GM15510 (cell line): Measurements from ENCODE around the gene RNF123.

Experiments used
- POLR2A ChIP-seq: IDR thresholded peaks from 3 replicates; pipeline ENCODE4 v1.6.1; 2011; ENCODE audit warnings: borderline replicate concordance; ENCODE audit not compliant: insufficient read length; ENCODE audit errors: extremely low read depth

The RNF123 gene

DNA sequence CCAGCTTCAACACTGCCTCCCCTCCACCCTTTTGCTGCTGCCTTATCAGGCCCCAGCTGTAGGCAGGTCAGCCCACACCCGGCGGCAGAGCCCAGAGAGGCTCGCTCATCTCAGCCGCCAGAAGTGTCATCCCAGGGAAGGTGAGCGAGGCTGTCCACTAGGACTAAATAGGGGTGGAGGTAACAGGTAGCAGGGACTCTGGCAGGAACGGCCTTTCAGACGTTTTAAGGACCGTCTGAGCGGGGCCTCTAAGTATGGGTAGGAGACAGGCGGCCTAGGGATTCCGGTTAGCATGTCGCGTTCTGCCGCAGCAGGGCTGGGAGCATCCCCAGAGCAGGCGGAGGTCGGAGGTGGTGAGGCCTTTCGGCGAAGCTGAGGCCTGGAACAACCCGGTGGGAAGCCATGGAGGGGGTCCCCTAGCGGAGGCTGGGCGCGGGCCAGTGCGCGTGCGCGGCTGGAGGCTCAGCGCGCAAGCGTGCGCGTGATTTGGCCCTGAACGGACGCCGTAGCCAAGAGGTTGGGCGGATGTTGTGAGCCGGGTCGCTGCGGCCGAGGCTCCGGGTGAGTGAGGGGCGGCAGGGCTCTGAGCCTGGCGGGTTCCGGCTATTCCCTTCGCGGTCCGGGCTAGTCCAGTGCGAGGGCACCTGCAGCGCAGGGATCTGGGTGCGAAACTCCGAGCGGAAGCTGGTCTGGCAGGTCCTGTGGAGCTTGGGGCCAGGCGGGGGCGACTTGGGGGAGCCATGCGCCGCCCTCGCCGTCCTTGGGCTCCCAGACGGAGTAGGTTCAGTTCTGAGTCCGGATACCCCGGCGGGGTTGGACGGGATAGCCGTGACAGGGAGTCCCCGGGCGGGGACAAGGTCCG lies at the start of gene RNF123, which contains the start of gene MST1:
Gene RNF123 (plus strand): TSS at position 512 of the 862 bp plus-strand sequence. CDS start 1,609 bp downstream, outside the sequence.
Gene MST1 (minus strand): TSS at position 429 of the 862 bp plus-strand sequence. CDS start 783 bp downstream, outside the sequence.
- peak; percentile 83 for TF ChIP-seq POLR2A

DNA sequence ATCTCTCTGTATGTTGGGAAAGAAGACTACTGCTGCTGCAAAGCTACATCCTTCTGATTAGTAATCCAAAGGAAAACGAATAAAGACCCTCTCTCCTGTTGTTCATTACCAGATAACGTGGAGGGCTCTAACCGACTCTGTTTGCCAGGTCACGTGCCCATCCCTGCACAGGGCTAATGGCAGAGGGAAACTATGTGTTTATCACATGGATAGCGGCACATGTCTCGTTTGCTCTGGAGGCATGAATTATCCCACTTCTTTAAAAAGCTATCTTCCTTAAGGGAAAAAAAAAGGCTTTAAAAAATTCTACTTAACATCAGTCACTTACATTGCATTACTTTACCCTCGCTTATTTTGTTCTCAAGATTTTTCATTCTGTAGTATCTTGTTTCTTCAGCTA lies 48.1 kb upstream of the RNF123 start:
- no peak for TF ChIP-seq POLR2A

DNA sequence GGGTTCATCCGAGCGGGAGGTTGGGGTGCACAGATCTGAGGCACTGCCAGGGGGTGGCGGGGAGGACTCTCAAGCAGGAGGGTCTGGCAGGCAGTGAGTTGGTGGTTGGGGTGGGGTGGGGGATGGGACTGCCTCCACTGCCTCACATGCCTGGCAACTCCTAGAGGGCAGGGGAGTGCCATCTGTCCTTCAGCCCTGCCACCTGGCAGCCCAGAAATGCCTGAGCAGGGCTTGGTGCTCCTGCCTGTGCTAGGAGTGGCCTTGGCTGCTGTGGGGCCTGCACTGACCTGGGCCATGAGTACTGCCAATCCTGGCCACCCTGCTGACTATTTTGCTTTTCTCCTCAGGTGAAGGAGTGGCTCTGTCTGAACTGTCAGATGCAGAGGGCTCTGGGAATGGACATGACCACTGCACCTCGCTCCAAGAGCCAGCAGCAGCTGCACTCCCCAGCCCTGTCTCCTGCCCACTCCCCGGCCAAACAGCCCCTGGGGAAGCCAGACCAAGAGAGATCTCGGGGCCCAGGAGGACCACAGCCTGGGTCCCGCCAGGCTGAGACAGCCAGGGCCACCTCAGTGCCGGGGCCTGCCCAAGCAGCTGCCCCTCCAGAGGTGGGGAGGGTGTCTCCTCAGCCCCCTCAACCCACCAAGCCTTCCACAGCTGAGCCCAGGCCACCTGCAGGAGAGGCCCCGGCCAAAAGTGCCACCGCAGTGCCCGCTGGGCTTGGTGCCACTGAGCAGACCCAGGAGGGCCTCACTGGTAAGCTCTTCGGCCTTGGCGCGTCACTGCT lies 47.2 kb upstream of the RNF123 start:
- TF ChIP-seq POLR2A: no peak

GRCh38 chr3:49642708-49643145 lies 46.6 kb upstream of the RNF123 start:
- no peak for TF ChIP-seq POLR2A

DNA sequence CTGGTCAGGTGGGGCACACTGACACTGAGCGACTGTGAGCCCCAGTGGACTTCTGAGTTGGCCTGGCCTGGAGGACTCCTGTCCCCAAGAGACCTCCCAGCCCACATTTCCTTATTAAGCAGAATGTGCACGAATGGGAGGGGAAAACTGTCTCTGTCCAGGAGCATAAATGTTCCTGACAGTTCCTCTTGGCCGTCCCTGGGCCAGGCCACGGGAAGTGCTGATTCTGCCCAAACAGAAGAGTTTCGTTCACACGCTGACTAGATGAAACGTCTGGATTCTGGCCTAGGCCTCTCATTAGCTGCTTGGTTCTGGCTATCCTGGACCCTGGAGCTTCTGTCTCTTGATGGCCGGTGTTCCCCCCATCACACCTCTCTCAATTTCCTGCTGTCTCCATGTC lies 44.7 kb upstream of the RNF123 start:
- no peak for TF ChIP-seq POLR2A

DNA sequence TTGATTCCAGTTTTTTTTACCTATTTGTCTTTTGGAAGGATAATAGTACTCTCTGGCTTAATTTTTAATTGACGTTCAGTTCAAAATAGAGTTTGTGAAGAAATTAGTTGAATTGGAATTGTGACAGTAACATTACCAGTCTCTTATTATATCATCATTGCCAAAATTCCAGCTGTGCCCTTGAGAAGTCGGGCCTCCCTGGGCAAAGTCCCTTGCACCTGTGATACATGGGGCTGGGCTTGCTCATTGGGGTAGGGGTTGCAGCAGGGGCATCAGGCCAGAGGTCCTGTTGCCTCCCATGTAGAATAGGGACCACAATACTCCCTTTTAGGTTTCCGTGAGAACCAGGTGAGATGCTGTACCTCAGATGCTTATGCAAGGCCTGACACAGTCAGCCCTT lies 43.1 kb upstream of the RNF123 start:
- no peak for TF ChIP-seq POLR2A

- TF ChIP-seq POLR2A: no peak
Measured at GRCh38 chr3:49647741-49648140, 41.6 kb upstream of the RNF123 start.

DNA sequence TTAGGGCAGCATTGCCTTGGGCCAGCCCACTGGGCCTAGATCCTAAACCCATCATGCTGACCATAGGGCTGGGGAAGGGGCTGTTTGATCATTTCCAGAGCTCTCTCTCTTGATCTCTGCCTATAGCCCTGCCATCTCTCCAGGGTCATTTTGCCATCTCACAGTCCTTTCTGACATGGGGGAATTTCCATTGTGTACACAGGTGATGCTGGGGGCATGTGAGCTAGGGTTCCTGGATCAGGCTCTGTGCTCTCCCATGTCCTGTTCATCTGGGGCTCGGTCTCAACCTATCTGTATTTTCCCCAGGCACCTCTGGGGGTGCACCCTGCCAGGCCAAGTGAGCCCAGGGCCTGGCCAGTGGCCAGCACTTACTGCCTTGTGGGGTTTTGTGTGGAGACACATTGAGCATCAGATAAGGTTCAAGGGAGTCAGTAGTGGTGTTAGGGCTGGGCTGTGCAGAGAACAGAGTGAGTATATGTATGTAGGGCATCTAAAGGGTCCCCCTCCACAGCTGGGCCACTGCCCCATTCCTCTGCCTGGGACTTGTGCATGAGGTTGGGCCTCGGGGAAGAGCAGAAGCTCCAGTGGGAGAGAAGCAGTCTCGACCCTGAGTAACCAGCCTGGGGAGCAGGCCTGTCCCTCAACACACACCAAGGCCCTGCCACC lies 40.9 kb upstream of the RNF123 start:
- TF ChIP-seq POLR2A: no peak

DNA sequence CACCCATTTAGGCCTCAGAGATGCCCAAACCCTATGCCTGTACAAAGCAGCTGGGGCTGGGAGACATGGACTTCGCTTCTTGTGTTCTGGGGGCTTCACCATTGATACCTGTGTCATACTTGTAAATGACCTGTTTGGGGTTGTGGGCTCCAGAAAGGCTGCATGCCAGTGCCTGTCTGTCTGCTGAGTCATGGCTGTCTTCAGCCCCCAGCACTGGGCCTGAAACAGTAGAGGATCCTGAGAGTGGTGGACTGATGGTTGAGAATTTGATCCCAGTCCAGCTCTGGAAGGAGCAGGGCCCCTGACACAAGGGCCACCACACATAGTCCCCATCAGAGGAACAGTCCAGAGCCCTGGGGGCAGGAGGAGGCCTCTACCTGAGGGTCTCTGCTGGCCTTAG lies 39.8 kb upstream of the RNF123 start:
- TF ChIP-seq POLR2A: no peak

- no peak for TF ChIP-seq POLR2A
Measured at GRCh38 chr3:49650177-49650576, 39.2 kb upstream of the RNF123 start.

GRCh38 chr3:49650637-49651036 lies 38.7 kb upstream of the RNF123 start:
- TF ChIP-seq POLR2A: no peak

GRCh38 chr3:49652218-49652902 lies 37.0 kb upstream of the RNF123 start:
- TF ChIP-seq POLR2A: no peak

DNA sequence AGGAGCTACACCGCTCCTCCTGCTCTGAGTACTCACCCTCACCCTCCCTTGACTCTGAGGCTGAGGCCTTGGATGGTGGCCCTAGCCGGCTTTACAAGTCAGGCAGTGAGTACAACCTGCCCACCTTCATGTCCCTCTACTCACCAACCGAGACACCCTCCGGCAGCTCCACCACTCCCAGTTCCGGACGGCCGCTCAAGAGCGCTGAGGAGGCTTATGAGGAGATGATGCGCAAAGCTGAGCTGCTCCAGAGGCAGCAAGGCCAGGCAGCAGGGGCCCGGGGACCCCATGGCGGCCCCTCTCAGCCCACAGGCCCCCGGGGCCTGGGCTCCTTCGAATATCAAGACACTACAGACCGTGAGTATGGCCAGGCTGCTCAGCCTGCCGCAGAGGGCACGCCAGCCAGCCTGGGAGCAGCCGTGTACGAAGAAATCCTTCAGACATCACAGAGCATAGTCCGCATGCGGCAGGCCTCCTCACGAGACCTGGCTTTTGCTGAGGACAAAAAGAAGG lies 36.4 kb upstream of the RNF123 start:
- no peak for TF ChIP-seq POLR2A

DNA sequence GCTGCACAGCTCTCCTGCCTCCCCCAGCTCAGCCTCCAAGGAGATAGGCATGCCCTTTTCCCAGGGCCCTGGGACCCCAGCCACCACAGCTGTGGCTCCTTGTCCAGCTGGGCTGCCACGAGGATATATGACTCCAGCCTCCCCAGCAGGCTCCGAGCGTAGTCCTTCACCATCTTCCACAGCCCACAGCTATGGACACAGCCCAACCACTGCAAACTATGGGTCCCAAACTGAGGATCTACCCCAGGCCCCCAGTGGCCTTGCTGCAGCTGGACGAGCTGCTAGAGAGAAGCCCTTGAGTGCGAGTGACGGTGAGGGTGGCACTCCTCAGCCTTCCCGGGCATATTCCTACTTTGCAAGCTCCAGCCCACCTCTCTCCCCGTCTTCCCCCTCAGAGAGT lies 35.7 kb upstream of the RNF123 start:
- no peak for TF ChIP-seq POLR2A
